ENCODE data around the gene RBM6.

GRCh38 chr3:50111757-50112156, 171.8 kb downstream of the RBM6 start:
- TF ChIP-seq CEBPB (tag; IDR thresholded peaks at IDR 0.05) (no peak), CTCF (IDR thresholded peaks at IDR 0.05 in 2 of 3, conservative IDR thresholded peaks at IDR 0.05 in 1 of 3; ENCODE audit: insufficient read depth in 2 of 3, low read depth in 1 of 3, low read length in 3 of 3) (no peak), HIVEP1 (CRISPR knock-in tag; IDR thresholded peaks at IDR 0.05) (no peak), MLX (CRISPR knock-in tag; conservative IDR thresholded peaks at IDR 0.05) (no peak), EZH2 (IDR thresholded peaks at IDR 0.05; ENCODE audit: borderline replicate concordance, low read depth, low read length) (no peak), ZNF830 (CRISPR knock-in tag; IDR thresholded peaks at IDR 0.05) (no peak), BRF1 (IDR thresholded peaks at IDR 0.05; ENCODE audit: borderline replicate concordance, extremely low read depth, insufficient read length) (no peak), ATF3 (IDR thresholded peaks at IDR 0.05) (no peak), ATF3 (CRISPR knock-in tag; conservative IDR thresholded peaks at IDR 0.05) (no peak)
